Esophagus (tissue), 2 donors: ENCODE measurements around the gene ZNF609. TPM values are rescaled to one million over a fixed set of nuclear protein-coding genes. Genes with fewer than 3 reads are reported as not detected.
"Not testable (repeated sequence)": the region's sequence is repeated elsewhere in the genome, so short reads cannot be mapped to it uniquely, and the experiment has no call there.

Experiments
- H3K27ac ChIP-seq, 2 donors: one replicate each; pipeline ENCODE4 v1.5.1; 2013; ENCODE audit warnings: low read depth in 2 of 2, mild to moderate bottlenecking in 2 of 2, inconsistent platforms in 1 of 2, low read length in 1 of 2, moderate library complexity in 1 of 2
- H3K27me3 ChIP-seq, 2 donors: one replicate each; pipeline ENCODE4 v1.6.1; 2013; ENCODE audit warnings: low read length in 2 of 2, control low read depth in 1 of 2, mild to moderate bottlenecking in 1 of 2; ENCODE audit not compliant: insufficient read depth in 2 of 2, control insufficient read depth in 1 of 2
- H3K36me3 ChIP-seq, 2 donors: one replicate each; pipeline ENCODE4 v1.6.1; 2013; ENCODE audit warnings: low read length in 1 of 2; ENCODE audit not compliant: control insufficient read depth in 2 of 2, insufficient read depth in 2 of 2
- H3K4me1 ChIP-seq, 2 donors: one replicate each; pipeline ENCODE4 v1.6.1; 2013; ENCODE audit warnings: low read length in 1 of 2; ENCODE audit not compliant: control insufficient read depth in 2 of 2, insufficient read depth in 2 of 2
- H3K4me3 ChIP-seq, 2 donors: one replicate each; pipeline ENCODE4 v1.5.1; 2013; ENCODE audit warnings: low read length in 2 of 2, mild to moderate bottlenecking in 2 of 2, low read depth in 1 of 2, moderate library complexity in 1 of 2
- H3K9me3 ChIP-seq, 2 donors: one replicate each; pipeline ENCODE4 v1.6.1; 2013; ENCODE audit warnings: mild to moderate bottlenecking in 2 of 2, low read depth in 1 of 2, low read length in 1 of 2, moderate library complexity in 1 of 2; ENCODE audit not compliant: control insufficient read depth in 2 of 2, insufficient read depth in 1 of 2
- WGBS, 2 donors: extraction: QIAGEN DNeasy Blood & Tissue Kit; methylation state at CpG; one replicate each; pipeline ENCODE4 v1.1.7; 2013; 5-methylcytosine and 5-hydroxymethylcytosine counted together
- polyA plus RNA-seq, 2 donors: library from polyadenylated mRNA; stranded (reverse); fragments of 200-250 nt; gene quantifications; one replicate each; pipeline ENCODE4 v1.2.3, GENCODE V29; 2013
- donor health status: healthy with polysubstance abuse.
- donor health status: Bipolar disorder and iron deficiency.

The ZNF609 gene
- polyA plus RNA-seq, 2 donors = 3.5 to 4.1 TPM

DNA sequence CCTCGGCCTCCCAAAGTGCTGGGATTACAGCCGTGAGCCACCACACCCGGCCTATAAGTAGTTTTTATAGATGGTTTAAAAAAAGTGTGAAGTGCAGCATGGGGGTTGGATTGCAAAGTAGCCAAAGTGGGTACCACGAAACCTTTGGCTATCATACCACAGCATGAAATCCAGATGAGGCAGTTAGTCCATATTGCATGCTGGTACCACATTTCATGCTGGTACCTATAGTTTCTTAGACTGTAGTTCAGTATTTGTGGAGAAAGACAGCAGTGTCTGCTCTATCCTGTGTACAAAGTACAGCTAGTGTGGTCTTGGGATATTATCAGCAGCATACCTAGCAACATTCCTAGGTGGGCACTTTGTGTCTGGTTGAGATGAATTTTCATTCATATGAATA, 11.8 kb downstream of the ZNF609 start:
- Histone ChIP-seq H3K27ac (no peak overlapping the region), H3K36me3 (peaks cover 0 to 2% of the 10 kb centered on the region in 2 donors), H3K4me1 (peaks cover 0 to 3% of the 10 kb centered on the region in 2 donors), H3K27me3 (no peaks in the 10 kb centered on the region), H3K4me3 (no peak overlapping the region), H3K9me3 (no peaks in the 10 kb centered on the region)
- WGBS, 2 donors = 92 to 98% methylated on average over 4 of the region's 4 CpGs

DNA sequence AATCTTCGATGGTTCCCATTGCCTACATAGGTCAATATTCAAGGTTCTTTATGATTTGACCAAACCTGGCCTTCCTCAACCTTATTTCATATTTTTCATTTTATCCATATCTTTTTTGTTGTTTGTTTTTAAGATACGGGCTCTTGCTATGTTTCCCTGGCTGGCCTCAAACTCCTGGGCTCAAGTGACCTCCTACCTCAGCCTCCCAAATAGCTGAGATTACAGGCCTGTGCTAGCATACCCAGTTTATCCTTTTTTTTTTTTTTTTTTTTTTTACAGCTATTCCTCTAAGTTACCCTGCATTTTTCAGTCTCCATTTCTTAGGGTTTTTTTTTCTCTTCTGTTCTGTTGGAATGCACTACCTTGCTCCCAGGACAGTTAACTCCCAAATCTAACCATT, 14.5 kb downstream of the ZNF609 start:
- no peak overlapping the region for H3K4me3 ChIP-seq
- no peak overlapping the region for H3K27ac ChIP-seq
- no peaks in the 10 kb centered on the region for H3K4me1 ChIP-seq
- no peaks in the 10 kb centered on the region for H3K9me3 ChIP-seq
- 93 to 95% methylated on average over 2 of the region's 2 CpGs for WGBS, 2 donors
- peaks cover 0 to 2% of the 10 kb centered on the region in 2 donors for H3K36me3 ChIP-seq
- no peaks in the 10 kb centered on the region for H3K27me3 ChIP-seq

DNA sequence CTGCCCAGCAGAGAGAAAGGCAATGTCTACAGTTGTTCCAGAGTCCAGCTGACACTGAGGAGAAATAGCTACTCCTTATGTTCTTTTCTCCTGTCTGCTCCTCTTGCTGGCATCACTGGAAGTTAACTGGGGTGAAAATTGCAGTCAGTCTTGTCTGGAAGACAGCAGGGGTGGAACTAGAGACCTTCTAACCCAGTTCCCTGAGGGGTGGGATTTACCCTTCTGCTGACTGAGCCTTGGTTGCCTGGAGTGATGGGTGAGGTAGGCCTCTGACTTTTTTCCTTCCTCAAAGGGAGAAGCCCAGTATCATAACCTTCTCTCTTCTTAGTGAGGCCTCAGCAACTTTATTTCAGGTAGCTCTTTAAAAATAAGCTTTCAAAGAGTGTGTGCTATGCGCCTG, 16.2 kb downstream of the ZNF609 start:
- H3K4me1 ChIP-seq = no peaks in the 10 kb centered on the region
- no peak overlapping the region for H3K27ac ChIP-seq
- 75 to 90% methylated on average over 1 of the region's 1 CpG for WGBS, 2 donors
- H3K4me3 ChIP-seq = no peak overlapping the region
- no peaks in the 10 kb centered on the region for H3K27me3 ChIP-seq
- H3K36me3 ChIP-seq = no peaks in the 10 kb centered on the region
- H3K9me3 ChIP-seq = no peaks in the 10 kb centered on the region

DNA sequence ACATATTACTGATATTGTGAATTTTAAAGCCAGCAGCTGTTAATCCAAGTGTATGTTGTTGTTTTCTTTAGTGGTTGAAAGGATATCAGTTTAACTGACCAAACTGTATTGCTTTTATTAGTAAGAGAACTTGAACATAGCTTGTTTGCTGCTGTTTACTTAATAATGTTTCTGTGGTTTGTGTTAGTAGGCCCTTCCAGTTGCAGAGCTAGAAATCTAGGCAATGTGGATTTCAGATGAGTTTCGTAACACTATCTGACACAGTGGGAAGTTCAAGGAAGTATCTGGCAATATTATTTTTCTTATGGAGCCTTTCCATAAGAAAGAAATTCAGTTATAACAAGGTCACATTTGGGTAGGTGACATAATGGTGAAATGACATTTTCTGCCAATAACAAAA, 18.5 kb downstream of the ZNF609 start:
- WGBS, 2 donors = 20 to 36% methylated on average over 1 of the region's 1 CpG
- H3K27me3 ChIP-seq = no peaks in the 10 kb centered on the region
- H3K27ac ChIP-seq = no peak overlapping the region
- no peaks in the 10 kb centered on the region for H3K9me3 ChIP-seq
- H3K4me3 ChIP-seq = no peak overlapping the region
- no peaks in the 10 kb centered on the region for H3K36me3 ChIP-seq
- H3K4me1 ChIP-seq = no peaks in the 10 kb centered on the region

DNA sequence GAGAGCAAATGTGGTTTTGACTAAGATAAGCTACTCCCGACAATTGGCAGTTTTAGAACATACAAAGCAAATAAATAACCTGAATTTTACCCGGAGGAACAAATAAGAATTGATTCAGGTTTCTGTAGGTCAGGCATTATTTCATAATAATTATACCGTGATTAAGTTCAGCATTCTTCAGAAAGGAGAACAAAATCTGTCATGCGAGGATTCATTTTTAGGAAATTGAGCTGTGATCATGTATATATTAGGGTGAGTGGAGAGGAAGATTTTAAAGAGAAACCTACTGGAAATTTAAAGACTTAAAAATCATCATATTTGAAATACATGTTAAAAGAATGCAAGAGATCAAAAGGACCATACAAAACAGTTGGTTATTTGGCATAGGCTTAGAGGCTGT, 20.5 kb downstream of the ZNF609 start:
- H3K27me3 ChIP-seq = no peaks in the 10 kb centered on the region
- H3K36me3 ChIP-seq = no peaks in the 10 kb centered on the region
- H3K4me1 ChIP-seq = no peaks in the 10 kb centered on the region
- no peaks in the 10 kb centered on the region for H3K9me3 ChIP-seq
- no peak overlapping the region for H3K4me3 ChIP-seq
- no peak overlapping the region for H3K27ac ChIP-seq
- WGBS, 2 donors = 54 to 69% methylated on average over 4 of the region's 4 CpGs

DNA sequence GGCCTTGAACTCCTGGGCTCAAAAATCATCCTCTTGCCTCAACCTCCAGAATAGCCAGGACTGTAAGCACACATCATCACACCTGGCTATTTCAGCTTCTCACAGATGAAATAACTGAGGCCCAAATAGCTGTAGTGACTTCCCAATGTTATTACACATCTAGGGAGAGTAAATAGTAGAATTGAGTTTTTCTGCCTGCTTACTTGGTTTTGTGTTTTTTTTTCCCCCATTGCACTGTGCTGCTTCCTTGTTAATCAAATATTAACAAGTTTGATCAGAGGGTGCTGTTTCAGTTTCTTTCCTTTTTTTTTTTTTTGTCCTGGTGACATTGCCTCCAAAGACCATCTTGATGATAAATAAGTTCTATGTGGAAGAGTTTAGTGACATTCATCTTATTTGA, 23.4 kb downstream of the ZNF609 start:
- H3K27me3 ChIP-seq = no peaks in the 10 kb centered on the region
- H3K27ac ChIP-seq = no peak overlapping the region
- H3K9me3 ChIP-seq = no peaks in the 10 kb centered on the region
- no peaks in the 10 kb centered on the region for H3K4me1 ChIP-seq
- H3K36me3 ChIP-seq = no peaks in the 10 kb centered on the region
- no peak overlapping the region for H3K4me3 ChIP-seq

DNA sequence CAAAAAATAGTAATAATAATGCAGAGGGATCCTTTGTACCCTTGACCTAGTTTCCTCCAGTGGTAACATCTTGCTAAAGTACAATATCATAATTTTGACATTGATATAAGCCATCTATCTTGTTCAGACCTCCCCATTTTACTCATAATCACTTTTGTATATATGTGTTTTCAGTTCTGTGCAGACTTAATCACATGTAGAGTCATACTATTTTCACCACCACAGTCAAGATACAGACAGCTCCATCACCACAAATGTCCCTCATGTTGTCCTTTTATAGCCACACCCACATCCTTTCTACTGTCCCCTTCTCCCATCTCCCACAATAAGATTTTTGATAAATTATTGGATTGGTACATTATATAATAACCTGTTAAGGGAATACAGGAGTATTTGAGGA, 25.4 kb downstream of the ZNF609 start:
- Histone ChIP-seq H3K27me3 (no peaks in the 10 kb centered on the region), H3K4me1 (no peaks in the 10 kb centered on the region)

DNA sequence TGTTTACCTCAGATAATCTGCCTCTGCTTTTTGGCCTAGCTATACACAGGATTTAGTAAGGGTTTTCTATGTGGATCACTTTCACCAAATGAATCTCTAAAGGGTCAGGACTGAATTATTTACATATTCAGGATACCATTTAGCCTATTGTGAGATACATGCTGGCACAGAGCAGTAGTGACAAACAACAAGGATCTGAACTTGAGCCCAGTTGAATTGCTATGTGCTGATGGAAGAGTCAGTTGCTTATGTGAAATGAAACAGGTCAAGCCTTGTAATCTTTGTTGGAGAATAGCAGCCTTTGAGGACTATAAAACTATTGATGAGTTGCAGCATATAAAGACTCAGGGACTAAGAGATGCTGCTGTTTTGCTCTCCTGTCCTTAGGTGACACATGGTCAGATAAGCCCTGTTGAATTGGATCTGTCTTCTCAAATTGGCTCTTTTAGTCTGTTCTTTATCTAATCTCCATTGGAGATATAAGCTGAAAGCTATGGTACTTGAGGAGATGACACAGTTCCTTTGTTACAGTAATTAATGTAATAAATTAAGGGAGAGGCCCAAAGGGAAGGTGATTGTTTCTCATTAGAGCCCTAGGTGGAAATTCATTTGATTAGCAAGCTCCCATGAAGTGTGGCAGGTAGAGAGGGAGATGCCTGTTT, 30.4 kb downstream of the ZNF609 start:
- Histone ChIP-seq H3K4me1 (no peaks in the 10 kb centered on the region), H3K9me3 (no peaks in the 10 kb centered on the region), H3K27ac (no peak overlapping the region), H3K4me3 (no peak overlapping the region), H3K27me3 (no peaks in the 10 kb centered on the region), H3K36me3 (no peaks in the 10 kb centered on the region)

More for the DNA sequence above, 25.4 kb downstream of the ZNF609 start:
- Histone ChIP-seq H3K4me3 (no peak overlapping the region), H3K9me3 (no peaks in the 10 kb centered on the region), H3K36me3 (no peaks in the 10 kb centered on the region), H3K27ac (no peak overlapping the region)

DNA sequence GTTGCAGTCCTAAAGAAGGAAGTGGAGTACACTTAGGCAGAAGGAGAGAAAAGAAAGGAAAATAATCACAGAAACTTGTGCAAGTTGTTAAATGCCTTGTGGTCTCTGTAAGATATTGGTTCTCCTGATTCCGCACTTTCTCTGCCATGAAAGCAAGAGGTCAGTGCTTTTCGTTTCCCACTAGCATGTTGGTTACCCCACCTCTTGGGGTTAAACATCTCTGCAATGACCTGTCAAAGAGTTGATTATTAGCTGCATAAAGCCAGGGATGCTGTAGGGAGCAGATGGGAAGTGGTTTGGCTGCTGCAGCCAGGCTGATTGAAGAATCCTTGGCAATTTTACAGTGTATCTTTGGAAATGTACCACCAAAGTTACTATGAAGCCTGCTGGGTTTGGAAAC, 33.3 kb downstream of the ZNF609 start:
- WGBS, 2 donors = 86 to 89% methylated on average over 2 of the region's 2 CpGs
- no peaks in the 10 kb centered on the region for H3K27me3 ChIP-seq
- H3K4me1 ChIP-seq = no peaks in the 10 kb centered on the region
- no peak overlapping the region for H3K27ac ChIP-seq
- no peak overlapping the region for H3K4me3 ChIP-seq
- H3K36me3 ChIP-seq = no peaks in the 10 kb centered on the region
- H3K9me3 ChIP-seq = no peaks in the 10 kb centered on the region

DNA sequence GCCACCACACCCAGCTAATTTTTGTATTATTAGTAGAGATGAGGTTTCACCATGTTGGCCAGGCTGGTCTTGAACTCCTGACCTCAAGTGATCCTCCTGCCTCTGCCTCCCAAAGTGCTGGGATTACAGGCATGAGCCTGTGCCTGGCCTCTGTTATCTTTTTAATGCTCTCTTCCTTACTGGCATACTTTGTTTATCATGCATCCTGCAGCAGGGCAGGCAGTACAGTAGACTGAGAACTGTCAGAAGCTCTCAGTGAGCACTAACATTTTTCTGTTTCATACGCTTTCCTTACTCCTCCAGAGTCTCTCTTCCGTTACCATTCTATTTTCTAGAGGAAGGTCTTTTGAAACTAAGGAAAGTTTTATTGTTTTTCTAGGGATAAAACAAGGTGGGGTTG, 35.6 kb downstream of the ZNF609 start:
- not testable (repeated sequence) for H3K4me1 ChIP-seq, H3K27ac ChIP-seq, H3K9me3 ChIP-seq, H3K27me3 ChIP-seq, H3K4me3 ChIP-seq, H3K36me3 ChIP-seq
- 91 to 94% methylated on average over 2 of the region's 2 CpGs for WGBS, 2 donors
